ENCODE results near the gene APLNR. TPM values are rescaled to one million over a fixed set of nuclear protein-coding genes. Genes with fewer than 3 reads are reported as not detected.

The APLNR gene
- total and polyA plus RNA-seq, 2 donors = 3.4 to 50.7 TPM

DNA sequence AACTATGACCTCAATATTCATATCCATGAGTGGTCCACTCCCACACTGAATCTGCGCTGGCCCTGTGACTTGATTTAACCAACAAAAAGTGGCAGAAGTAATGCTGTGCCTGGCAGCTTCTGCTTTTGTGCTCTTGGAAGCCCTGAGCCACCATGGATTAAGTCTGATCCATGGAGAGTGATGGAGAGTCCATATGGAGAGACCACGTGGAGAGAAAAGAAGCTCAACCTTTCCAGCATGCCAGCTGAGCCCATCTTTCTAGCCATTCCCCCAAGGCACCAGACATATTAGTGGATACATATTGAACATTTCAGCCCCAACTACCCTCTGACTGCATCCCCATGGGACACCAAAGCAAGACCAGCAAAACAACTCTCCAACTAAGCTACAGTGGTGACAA is 39.3 kb downstream of the APLNR start:
- Histone ChIP-seq H3K36me3 (ENCODE audit: insufficient read depth) (no peaks in the 10 kb centered on the region), H3K27ac (ENCODE audit: low read depth) (no peak overlapping the region), H3K4me1 (ENCODE audit: insufficient read depth) (no peaks in the 10 kb centered on the region), H3K4me3 (ENCODE audit: low read depth, low read length) (no peak overlapping the region)
- WGBS = 85% methylated on average over 2 of the region's 2 CpGs
- DNase-seq (ENCODE audit: extremely low spot score) = no peak

DNA sequence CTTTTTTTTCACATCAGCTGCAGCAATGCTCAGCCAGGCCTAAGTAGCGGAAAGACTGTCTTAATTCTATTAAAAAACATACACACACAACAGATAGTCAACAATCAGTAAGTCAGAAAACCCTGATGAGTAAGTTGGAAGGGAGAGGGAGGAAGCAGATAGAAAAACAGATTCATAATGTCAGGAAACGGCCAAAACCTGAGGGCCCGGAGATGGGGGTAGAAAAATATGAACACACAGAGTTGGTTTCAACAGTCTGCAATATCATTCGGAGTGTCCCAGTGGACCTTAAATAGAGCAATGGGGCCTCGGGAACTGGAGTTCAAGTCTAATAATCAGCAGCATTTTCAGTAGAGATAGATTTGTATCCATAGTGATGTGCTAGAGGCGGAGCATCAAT is 40.5 kb downstream of the APLNR start:
- no peak overlapping the region for H3K27ac ChIP-seq (ENCODE audit: low read depth)
- no peak for DNase-seq (ENCODE audit: extremely low spot score)
- H3K36me3 ChIP-seq (ENCODE audit: insufficient read depth) = no peaks in the 10 kb centered on the region
- H3K4me1 ChIP-seq (ENCODE audit: insufficient read depth) = no peaks in the 10 kb centered on the region
- WGBS = 75% methylated on average over 6 of the region's 6 CpGs
- H3K4me3 ChIP-seq (ENCODE audit: low read depth, low read length) = no peak overlapping the region

- no peak overlapping the region for H3K27ac ChIP-seq (ENCODE audit: low read depth)
- no peaks in the 10 kb centered on the region for H3K36me3 ChIP-seq (ENCODE audit: insufficient read depth)
- no peak for DNase-seq (ENCODE audit: extremely low spot score)
- no peaks in the 10 kb centered on the region for H3K4me1 ChIP-seq (ENCODE audit: insufficient read depth)
- no peak overlapping the region for H3K4me3 ChIP-seq (ENCODE audit: low read depth, low read length)
- 73% methylated on average over 1 of the region's 1 CpG for WGBS
Measured at GRCh38 chr11:57192316-57192715, 44.7 kb downstream of the APLNR start.

GRCh38 chr11:57191311-57192219 is 45.5 kb downstream of the APLNR start:
- H3K4me3 ChIP-seq (ENCODE audit: low read depth, low read length) = no peak overlapping the region
- 74% methylated on average over 9 of the region's 9 CpGs for WGBS
- no peaks in the 10 kb centered on the region for H3K36me3 ChIP-seq (ENCODE audit: insufficient read depth)
- no peak for DNase-seq (ENCODE audit: extremely low spot score)
- H3K4me1 ChIP-seq (ENCODE audit: insufficient read depth) = no peaks in the 10 kb centered on the region
- no peak overlapping the region for H3K27ac ChIP-seq (ENCODE audit: low read depth)

DNA sequence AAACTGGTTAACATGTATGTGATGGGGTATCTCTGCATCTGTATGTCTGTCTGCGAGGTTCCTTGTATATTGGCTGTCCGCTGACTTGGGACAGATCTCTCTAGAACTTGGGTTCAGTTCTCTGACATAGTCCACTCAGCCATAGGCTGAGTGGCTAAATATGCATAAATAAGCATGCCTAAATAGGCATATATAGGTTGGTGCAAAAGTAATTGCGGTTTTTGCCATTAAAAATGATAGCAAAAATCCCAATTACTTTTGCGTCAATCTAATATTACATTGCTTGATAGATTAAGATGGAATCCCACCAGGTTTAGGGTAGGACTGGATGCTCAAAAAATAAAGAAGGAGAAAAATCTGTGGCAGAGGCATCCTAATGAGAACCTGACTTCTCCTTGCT is 46.5 kb downstream of the APLNR start:
- Histone ChIP-seq H3K27ac (ENCODE audit: low read depth) (no peak overlapping the region), H3K4me3 (ENCODE audit: low read depth, low read length) (no peak overlapping the region), H3K4me1 (ENCODE audit: insufficient read depth) (no peaks in the 10 kb centered on the region), H3K36me3 (ENCODE audit: insufficient read depth) (no peaks in the 10 kb centered on the region)
- DNase-seq (ENCODE audit: extremely low spot score) = no peak
- whole genome bisulfite sequencing = 98% methylated on average over 4 of the region's 4 CpGs

Other genes with a start within 250 kb of the APLNR start
- not detected for gene OR5AK2, start 248.3 kb downstream of the APLNR start, total RNA-seq
- not detected for gene OR5AK2, start 248.3 kb downstream of the APLNR start, polyA plus RNA-seq
- 0.53 TPM for gene LRRC55, start 55.3 kb downstream of the APLNR start, total RNA-seq
- 0.11 TPM for gene LRRC55, start 55.3 kb downstream of the APLNR start, polyA plus RNA-seq
- gene TNKS1BP1, start 87.7 kb upstream of the APLNR start, total RNA-seq = 33.6 TPM
- gene TNKS1BP1, start 87.7 kb upstream of the APLNR start, polyA plus RNA-seq = 146 TPM
- gene SSRP1, start 98.6 kb upstream of the APLNR start, total RNA-seq = 32.3 TPM
- 79.4 TPM for gene SSRP1, start 98.6 kb upstream of the APLNR start, polyA plus RNA-seq
- gene P2RX3, start 101.1 kb upstream of the APLNR start, total RNA-seq = 1.5 TPM
- 0.34 TPM for gene P2RX3, start 101.1 kb upstream of the APLNR start, polyA plus RNA-seq
- gene PRG3, start 143.9 kb upstream of the APLNR start, total RNA-seq = not detected
- gene PRG3, start 143.9 kb upstream of the APLNR start, polyA plus RNA-seq = not detected
- gene PRG2, start 153.4 kb upstream of the APLNR start, total RNA-seq = 0.42 TPM
- not detected for gene PRG2, start 153.4 kb upstream of the APLNR start, polyA plus RNA-seq
- gene SLC43A3, start 189.9 kb upstream of the APLNR start, total RNA-seq = 27.3 TPM
- 39.7 TPM for gene SLC43A3, start 189.9 kb upstream of the APLNR start, polyA plus RNA-seq
- gene RTN4RL2, start 223.3 kb upstream of the APLNR start, total RNA-seq = 0.58 TPM
- gene RTN4RL2, start 223.3 kb upstream of the APLNR start, polyA plus RNA-seq = 1.4 TPM